Keratinocyte (primary cell): Measurements from ENCODE around the gene TOM1.

Source experiments
- CTCF ChIP-seq, 3 experiments: IDR thresholded peaks in 1 of 3; conservative IDR thresholded peaks in 1 of 3; optimal IDR thresholded peaks in 1 of 3; 2 replicates in 2 of 3; 3 replicates in 1 of 3; pipeline versions ENCODE3 to v1.5.1; 2011; ENCODE audit warnings: low read length in 3 of 3, mild to moderate bottlenecking in 3 of 3, moderate library complexity in 2 of 3, control low read depth in 1 of 3, inconsistent platforms in 1 of 3; ENCODE audit not compliant: insufficient read depth in 2 of 3; ENCODE audit errors: extremely low read depth in 1 of 3
- EZH2 ChIP-seq: IDR thresholded peaks from one replicate; pipeline ENCODE4 v1.6.1; 2012; ENCODE audit warnings: inconsistent platforms, mild to moderate bottlenecking, low read length, moderate library complexity

GRCh38 chr22:35348703-35349102 is 49.0 kb downstream of the TOM1 start:
- no peak for TF ChIP-seq CTCF (optimal IDR thresholded peaks at IDR 0.05 in 1 of 3, IDR thresholded peaks at IDR 0.05 in 1 of 3, conservative IDR thresholded peaks at IDR 0.05 in 1 of 3; ENCODE audit: extremely low read depth in 1 of 3, insufficient read depth in 2 of 3, low read length in 3 of 3)
- no peak for TF ChIP-seq EZH2
